Measurements from ENCODE around the gene CFDP1.

CFDP1 gene

GRCh38 chr16:75263963-75264445, 169.3 kb downstream of the CFDP1 start:
- DNase-seq = no peak

- no peak for DNase-seq
These were observed 169.9 kb downstream of the CFDP1 start for GRCh38 chr16:75263291-75263962.

DNA sequence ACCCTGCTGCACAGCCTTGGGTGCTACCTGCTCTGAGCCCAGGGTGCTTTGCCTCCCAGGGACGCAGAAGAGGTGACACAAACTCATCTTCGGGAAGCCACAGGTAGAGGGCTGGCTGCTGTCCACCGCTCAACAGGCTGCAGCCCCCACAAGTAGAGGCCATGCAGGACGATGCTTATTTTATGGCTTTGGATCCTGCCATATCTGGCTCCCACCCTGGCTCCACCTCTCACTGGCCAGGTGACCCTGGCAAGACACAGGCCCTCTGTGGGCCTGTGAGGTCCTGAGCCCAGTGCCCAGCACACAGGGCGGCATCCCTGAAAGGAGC, 170.5 kb downstream of the CFDP1 start:
- DNase-seq = no peak

DNA sequence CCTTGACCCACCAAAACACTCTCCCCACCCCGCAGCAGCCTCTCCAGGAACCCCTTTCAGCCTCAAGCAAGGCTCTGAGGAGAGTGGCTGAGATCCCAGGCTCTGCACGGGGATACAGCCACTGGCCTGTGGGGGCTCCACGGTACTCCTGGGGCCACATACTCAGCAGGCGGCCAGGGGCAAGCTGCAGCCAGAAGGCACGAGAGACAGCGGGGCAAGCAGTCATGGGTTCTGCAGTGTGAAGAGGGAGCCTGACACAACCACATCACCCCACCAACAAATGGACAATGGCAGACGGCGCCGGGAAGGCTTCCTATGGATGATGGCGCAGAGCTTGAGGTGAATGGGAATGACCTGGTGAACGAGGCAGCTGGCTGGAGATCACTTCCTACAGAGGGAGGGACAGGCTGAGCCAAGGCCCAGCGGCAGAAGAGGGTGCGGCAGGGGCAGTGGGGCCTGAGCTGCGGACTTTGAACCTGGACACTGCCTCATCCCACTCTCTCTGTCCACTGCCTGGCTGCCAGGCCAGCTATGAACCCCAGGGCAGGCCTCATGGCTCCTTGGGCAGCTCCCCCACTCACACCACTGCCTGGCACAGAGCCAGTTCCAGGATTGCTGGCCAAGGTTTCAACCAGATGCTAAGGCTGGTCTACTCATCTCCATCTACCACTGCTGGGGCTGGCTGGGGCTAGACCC, 171.1 kb downstream of the CFDP1 start:
- no peak for DNase-seq

DNA sequence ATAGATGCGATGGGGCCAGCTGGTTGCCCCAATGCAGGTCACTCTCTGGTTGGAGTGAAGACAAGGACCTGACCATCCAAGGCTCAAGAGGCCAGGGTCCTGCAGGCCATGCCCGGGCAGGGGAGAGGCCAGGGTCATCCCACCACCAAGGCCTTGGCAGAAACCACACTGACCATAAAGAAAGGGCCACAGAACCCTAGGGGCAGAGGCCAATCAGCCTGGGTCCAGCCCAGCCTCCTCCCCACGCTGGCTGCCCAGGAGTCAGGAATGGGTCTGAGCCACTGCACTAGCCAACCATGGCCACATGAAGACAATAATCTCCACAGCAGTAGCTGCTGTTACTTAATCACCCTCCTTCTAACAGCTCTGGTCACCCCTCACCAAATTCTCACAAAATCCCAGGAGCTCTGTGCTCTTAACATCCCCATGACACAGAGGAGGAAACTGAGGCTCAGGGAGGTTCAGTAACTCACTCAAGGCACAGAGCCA, 171.7 kb downstream of the CFDP1 start:
- DNase-seq = no peak

GRCh38 chr16:75260851-75261589, 172.3 kb downstream of the CFDP1 start:
- no peak for DNase-seq

- DNase-seq = no peak
These were observed 174.5 kb downstream of the CFDP1 start for GRCh38 chr16:75258807-75259141.

DNA sequence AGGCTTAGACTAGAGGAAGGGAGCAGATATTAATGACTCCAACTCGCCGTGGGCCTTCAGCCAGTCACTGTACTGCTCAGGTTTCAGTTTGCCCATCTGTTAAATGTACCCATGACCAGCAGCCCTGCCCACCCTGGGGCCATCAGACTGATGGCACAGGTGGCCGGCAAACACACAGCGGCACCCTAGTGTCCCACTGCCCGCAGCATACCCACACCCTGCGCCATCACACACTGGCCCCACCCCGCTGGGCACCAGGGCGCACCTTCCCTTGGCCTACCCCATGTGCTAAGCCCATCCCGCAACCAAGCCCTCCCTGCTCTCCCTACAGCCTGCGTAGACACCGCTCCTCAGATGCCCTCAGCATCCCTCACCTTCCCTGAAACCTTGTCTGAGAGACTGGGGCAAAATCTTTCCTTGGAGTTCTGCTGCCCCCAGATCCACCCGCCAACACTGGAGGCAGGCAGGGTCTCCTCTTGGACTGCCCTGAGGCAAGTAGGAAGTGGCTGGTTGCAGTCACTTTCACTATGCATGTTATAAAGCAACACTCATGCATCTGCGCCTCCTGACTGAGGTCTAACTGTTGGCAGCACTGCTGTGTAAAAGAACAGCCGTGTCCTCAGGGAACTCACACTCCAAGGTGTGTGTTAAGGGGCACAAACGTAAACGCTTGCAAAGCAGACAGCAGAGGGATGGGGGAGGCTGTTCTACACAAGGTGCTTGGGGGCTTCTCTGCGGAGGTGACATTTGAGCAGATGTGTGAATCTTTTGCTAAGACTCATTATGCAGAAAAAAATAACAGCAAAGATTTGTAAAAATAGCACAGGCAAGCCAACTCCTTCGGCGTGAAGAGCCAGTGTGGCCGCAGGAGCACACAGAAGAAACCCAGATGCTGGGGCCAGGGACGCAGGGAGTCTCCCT, 175.2 kb downstream of the CFDP1 start:
- DNase-seq = no peak

DNA sequence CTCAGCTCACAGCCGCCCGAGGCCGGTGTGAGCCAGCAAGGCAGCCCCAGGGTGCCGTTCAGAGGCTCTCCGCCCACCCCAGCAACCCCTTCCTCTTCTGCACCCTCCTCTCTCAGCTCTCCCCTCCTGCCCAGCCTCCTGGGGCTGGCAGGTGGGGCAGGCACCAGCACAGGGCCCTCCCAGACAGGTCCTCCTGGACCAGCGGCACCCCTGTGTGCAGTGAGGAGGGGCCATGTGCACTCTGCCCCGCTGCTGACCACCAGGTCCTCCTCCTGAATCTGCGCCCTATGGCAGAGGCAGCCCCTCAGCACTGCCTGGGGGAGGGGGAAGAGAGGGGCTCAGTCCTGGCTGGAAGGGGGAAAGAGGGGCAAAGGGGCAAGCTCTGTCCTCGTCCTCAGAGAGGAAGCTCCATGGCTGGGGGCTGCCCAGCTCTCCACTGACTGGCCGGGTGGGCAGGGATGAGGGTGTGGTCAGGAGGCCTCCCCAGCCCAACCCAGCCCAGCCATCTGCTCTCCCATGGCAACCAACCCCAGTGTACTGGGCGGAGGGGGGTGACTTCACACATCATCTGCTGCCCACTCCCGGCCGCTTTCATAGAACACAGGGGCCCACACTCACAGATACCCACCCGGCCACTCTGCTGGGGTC, 176.5 kb downstream of the CFDP1 start:
- DNase-seq = no peak

DNA sequence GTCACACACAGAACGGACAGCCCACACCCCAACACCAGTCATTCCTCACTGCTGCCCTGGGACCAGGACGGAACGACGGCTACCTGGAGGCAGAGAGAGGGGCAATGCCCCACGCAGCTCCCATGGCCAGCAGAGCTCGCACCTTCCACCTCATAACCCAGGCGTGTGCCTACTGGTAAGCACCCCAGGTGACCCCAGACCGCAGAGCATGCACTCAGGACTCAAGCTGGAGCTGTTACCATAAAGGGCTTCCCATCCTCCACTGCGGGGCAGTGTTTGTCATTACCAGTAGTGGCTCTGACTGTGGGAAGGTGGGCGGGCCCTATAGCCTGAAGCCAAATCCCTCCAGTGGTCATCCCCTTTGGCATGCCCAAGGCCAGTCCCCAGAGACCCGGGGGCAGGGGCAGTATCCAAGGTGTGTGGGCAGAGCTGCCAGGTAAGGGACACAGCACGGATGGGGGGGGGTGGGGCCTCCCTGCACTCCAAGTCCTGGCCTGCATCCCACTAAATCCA, 177.2 kb downstream of the CFDP1 start:
- DNase-seq = no peak

DNA sequence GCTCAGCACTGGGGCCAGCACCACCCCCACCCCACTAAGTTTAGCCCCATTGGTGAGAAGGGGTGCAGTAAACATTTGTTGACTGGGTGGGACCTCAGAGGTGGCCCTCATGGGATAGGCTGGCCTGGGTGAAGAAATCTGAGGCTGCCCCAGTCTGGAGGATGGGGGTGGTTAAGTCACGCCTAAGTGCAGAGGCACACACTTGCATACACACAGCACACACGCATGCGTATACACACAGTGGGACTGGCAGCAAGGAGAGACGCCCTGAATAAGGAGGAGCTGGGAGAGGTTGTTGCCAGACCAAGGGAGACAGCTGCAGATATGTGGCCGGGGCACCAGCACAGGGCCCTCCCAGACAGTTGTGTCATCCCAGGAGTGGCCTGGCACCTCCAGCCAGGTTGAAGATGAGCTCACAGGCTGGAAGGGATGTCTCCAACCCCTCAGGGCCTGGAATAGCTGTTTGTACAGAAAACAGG, 178.9 kb downstream of the CFDP1 start:
- no peak for DNase-seq

DNA sequence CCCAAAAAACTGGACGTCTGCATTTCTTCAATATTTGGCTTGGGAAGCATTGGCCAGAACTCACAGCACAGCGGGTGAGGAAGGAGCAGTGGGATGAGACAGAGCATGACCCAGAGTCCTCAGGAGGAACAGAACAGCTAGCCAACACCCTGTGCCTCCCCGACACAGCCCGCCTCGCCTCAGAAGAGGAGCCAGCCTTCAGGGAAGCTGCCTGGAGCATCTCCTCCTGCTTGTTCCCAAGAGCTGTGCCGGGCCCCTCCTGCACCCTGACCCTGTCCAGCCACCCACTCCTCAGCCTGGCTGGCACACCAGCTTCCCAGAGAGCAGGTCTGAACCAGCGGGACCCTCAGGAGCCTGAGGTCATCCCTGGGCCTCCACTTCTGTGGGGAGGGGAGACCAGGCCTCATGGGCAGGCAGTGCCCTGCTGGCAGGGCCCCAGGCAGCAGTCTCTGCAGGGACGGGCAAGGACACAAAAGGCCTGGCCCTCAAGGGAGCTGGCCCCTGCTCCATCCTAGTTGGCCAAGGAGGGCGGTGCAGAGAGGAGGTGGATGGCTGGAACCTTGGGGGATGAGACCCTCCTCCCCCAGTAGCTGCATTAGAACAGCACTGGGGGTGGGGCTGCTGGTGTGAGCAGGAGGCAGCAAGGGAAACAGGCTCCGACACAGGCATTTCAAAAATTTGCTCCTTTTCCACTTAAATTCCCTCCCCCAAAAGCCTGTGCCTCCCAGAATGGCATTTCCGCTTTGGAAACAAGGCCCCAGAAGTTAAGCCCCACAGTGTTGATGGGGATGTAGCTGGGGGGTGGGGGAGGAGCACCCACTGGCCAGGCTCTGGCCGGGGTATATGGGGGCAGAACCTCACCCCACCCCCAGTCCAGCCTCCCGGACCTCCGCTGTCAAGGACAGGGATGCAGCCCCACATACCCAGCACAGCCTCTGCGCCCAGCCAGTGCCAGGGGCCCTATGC, 180.1 kb downstream of the CFDP1 start:
- no peak for DNase-seq

- no peak for DNase-seq
These were observed 181.0 kb downstream of the CFDP1 start for GRCh38 chr16:75252049-75252864.

DNA sequence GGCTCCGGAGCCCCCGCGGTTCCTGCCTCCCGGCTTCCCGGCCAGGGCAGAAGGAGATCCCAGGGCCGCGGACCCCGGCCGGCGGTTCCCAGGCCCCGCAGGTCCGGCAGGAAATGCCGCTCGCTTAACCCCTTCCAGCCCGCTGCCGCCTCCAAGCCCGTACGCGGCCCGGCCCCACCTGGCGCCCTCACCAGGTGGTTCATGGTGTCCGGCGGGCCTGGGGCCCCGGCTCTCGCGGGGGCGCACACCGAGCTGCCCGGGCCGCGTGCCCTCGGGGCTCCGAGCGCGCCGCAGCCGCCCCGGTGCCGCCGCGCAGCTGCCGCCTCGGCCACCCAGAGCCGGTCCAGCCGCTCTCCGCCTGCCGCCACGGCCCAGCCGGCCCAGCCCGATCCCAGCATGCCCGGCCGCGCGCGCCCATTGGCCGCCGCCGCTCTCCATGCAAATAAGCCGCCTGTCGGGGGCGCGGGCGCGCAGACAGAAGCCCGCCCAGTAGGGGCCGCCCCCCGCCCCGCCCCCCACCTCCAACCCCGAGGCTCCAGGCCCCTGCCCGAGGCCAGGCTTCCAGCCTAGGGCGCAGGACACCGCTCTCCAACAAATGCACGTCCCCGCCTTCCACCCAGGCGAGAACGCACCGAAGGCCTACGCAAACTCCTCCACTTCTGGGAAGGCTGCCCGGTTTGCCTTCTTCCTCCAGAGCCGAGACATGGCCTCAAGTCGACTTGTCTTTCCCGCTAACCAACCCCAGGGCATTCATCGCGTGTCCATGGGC, 181.8 kb downstream of the CFDP1 start, which contains the start of gene BCAR1:
Gene BCAR1, minus strand, starts transcription at position 345 of the 769 bp plus-strand sequence. Its CDS starts 142 bp downstream, at position 203.
- DNase-seq = peak; percentile 46 to 52

GRCh38 chr16:75250809-75251279, 182.5 kb downstream of the CFDP1 start:
- no peak for DNase-seq

GRCh38 chr16:75250089-75250808, 183.1 kb downstream of the CFDP1 start:
- DNase-seq = no peak

GRCh38 chr16:75249441-75249840, 183.9 kb downstream of the CFDP1 start:
- no peak for DNase-seq

Measured in activated T-cell treated with anti-CD3 and anti-CD28 coated beads, Interleukin-2, amount 50 U/mL, for 48 hours (primary cell).